ENCODE data around the gene SH2B3. TPM values are rescaled to one million over a fixed set of nuclear protein-coding genes. Genes with fewer than 3 reads are reported as not detected.

The SH2B3 gene
- total RNA-seq, result 97.9 and 111 TPM in 2 replicates
- 63.1 and 69.7 TPM in 2 replicates for polyA plus RNA-seq
- 74.6 and 75.9 TPM in 2 replicates for polyA plus RNA-seq (2011; cell fraction: cytosol; rRNA removed)
- 53.9 and 63.7 TPM in 2 replicates for polyA plus RNA-seq (2011; cell fraction: nucleus; rRNA removed)
- polyA plus RNA-seq (2012), result 51.2 and 67.6 TPM in 2 replicates
- 59.8 and 60.1 TPM in 2 replicates for polyA minus RNA-seq
- polyA minus RNA-seq (2011; cell fraction: cytosol; rRNA and poly(A)+ RNA removed), result 3.2 TPM
- polyA minus RNA-seq (2011; cell fraction: nucleus; rRNA and poly(A)+ RNA removed), result 27.6 and 29.2 TPM in 2 replicates
- percentile 88 among the genes with signal in this experiment for Bru-seq, nascent RNA
- BruChase-seq, experiment 1, labeled RNA remaining after a 6-hour chase, result percentile 98 among the genes with signal in this experiment
- BruChase-seq, experiment 2, labeled RNA remaining after a 2-hour chase, result percentile 97 among the genes with signal in this experiment
- long read RNA-seq, full-length matches to known transcripts, result 21 of 98 reads
- long read RNA-seq, partial matches to known transcripts, result 62 of 98 reads
- long read RNA-seq, other reads (novel, unspliced or antisense), result 15 of 98 reads

GRCh38 chr12:111405859-111406473 lies at the start of gene SH2B3:
Gene SH2B3, plus strand, starts transcription at chr12:111405923. Its CDS starts 12,223 bp downstream, at chr12:111418146.
- Histone ChIP-seq H3K9me1 (replicated peaks; ENCODE audit: control insufficient read depth, extremely low read depth, insufficient read depth, low read length) (no peaks in the 10 kb centered on the region), H3K36me3 (ENCODE audit: control insufficient read depth in 2 of 2, extremely low read depth in 1 of 2, insufficient read depth in 2 of 2, low read length in 2 of 2) (no peaks in the 10 kb centered on the region), H3K79me2 (ENCODE audit: control insufficient read depth, insufficient read depth, low read length) (peaks cover 51% of the 10 kb centered on the region), H3K9ac (replicated peaks; ENCODE audit: extremely low read depth, insufficient read depth, low read length) (peak within 1 kb of the TSS; percentile 95), H3K4me3 (replicated peaks in 1 of 3; ENCODE audit: insufficient read depth in 1 of 3, low read depth in 1 of 3, low read length in 3 of 3) (peak within 1 kb of the TSS; percentile 83 to 94 (median 91)), H3K27me3 (ENCODE audit: control insufficient read depth in 2 of 2, insufficient read depth in 2 of 2, low read length in 2 of 2) (no peaks in the 10 kb centered on the region), H4K20me1 (replicated peaks; ENCODE audit: control insufficient read depth, extremely low read depth, insufficient read depth, low read length) (no peaks in the 10 kb centered on the region), H3K27ac (ENCODE audit: insufficient read depth, low read depth, low read length) (peak within 1 kb of the TSS; percentile 87), H3K9me3 (replicated peaks; ENCODE audit: control insufficient read depth, insufficient read depth, low read length) (no peaks in the 10 kb centered on the region), H3K4me1 (ENCODE audit: control insufficient read depth, extremely low read depth, insufficient read depth, low read length) (peaks cover 51% of the 10 kb centered on the region), H3K4me2 (ENCODE audit: insufficient read depth, low read length) (peak within 1 kb of the TSS; percentile 96), H2AFZ (ENCODE audit: low read depth, low read length) (no peak within 1 kb of the TSS)
- BruUV-seq (replicated peaks), result TSS peak; percentile 23
- ChIA-PET CTCF (interaction anchor here (0.6 to 4.7 kb wide), 4 partner anchors 9 to 91 kb away, joined by 3 to 83 read pairs (median 10); no protein-coding TSS in a partner anchor), POLR2A (no interaction called here)
- FAIRE-seq (no peak), DNase-seq (ENCODE audit: low read depth, low spot score) (no peak)
- TF ChIP-seq MYC (IDR thresholded peaks at IDR 0.05; ENCODE audit: low read depth, low read length), result no peak
- TF ChIP-seq, protein P1, sequence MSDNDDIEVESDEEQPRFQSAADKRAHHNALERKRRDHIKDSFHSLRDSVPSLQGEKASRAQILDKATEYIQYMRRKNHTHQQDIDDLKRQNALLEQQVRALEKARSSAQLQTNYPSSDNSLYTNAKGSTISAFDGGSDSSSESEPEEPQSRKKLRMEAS (IDR thresholded peaks at IDR 0.05; ENCODE audit: insufficient read depth, insufficient read length), result no peak
- TF ChIP-seq CTCF (IDR thresholded peaks at IDR 0.05; ENCODE audit: extremely low read depth in 1 of 2, insufficient read depth in 1 of 2, low read depth in 1 of 2, low read length in 2 of 2), result no peak
- no peak for TF ChIP-seq JUN (IDR thresholded peaks at IDR 0.05; ENCODE audit: borderline replicate concordance, insufficient read depth, insufficient read length, low read depth)
- TF ChIP-seq GATA2 (IDR thresholded peaks at IDR 0.05; ENCODE audit: insufficient read depth, insufficient read length, low read depth, low read length), result no peak
- no peak for TF ChIP-seq FOS (IDR thresholded peaks at IDR 0.05; ENCODE audit: borderline replicate concordance, insufficient read depth, low read length)
- peak; percentile 87 for TF ChIP-seq POLR2AphosphoS5 (IDR thresholded peaks at IDR 0.05; ENCODE audit: insufficient read depth, low read depth, low read length)
- peak; percentile 77 for TF ChIP-seq POLR2A (IDR thresholded peaks at IDR 0.05; ENCODE audit: low read depth, low read length)
- TF ChIP-seq EZH2 (IDR thresholded peaks at IDR 0.05; ENCODE audit: borderline replicate concordance, low read depth, low read length, severe bottlenecking), result no peak
- intact Hi-C loops (cut with micrococcal nuclease) (loop anchor here (1.0 to 5.0 kb wide), 5 partner anchors 9 to 191 kb away; partner anchors contain the start of gene ATXN2), dilution Hi-C loops (cut with MboI; ENCODE audit: extremely low pct_ligation_motif_present, low sequenced_read_pairs) (no loop called here)

Measured in endothelial cell of umbilical vein (primary cell).